ENCODE measurements around the gene TARP.

GRCh38 chr7:38300175-38300574 lies 26.7 kb upstream of the TARP start:
- no peak for TF ChIP-seq CTCF (conservative IDR thresholded peaks at IDR 0.05; ENCODE audit: low read length)
- no peak for TF ChIP-seq EZH2phosphoT487 (IDR thresholded peaks at IDR 0.05; ENCODE audit: borderline replicate concordance)
